ENCODE measurements around the gene APLNR.

- no peak for TF ChIP-seq CTCF (IDR thresholded peaks at IDR 0.05)
- TF ChIP-seq ZFX (IDR thresholded peaks at IDR 0.05; ENCODE audit: borderline replicate concordance): no peak
These were observed 38.0 kb upstream of the APLNR start for GRCh38 chr11:57274904-57275498.
